GM18867 (cell line): ENCODE measurements around the gene EXOC3L4.

Source experiments
- ATAC-seq: cut with Tn5 transposase; IDR thresholded peaks from one replicate; pipeline ENCODE4 v1.9.1; 2021; ENCODE audit warnings: mild to moderate bottlenecking, moderate library complexity; ENCODE audit not compliant: unreplicated experiment

Gene EXOC3L4

DNA sequence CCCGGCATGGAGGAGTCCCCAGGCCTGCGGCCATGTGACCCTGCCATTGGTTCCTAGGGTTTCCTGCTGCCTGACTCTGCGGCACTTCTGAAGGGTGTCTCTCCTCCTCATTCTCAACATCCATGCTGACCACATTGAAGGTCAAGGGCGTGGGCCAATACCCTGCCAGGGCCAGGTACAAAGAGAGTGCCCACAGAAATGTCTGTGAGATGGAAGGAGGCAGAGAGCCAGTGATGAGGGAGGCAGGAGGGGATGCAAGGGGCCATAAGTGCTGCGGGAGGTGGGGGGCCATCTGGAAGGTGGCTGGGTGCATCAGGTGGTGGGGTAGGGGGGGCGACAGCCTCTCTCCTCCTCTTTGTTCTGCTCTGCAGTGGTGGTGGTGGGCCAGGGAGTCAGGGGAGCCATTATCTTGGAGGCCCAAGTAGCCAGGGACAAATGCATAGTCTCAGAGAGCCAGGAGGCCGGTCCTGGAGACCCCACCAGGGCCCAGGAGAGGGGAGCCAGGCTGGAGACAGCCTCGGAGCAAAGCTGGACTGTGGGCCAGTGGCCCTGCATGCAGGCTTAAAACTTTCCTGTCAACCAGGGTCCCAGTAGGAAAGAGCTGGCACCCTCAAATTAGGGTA is 24.2 kb upstream of the EXOC3L4 start:
- no peak for ATAC-seq

DNA sequence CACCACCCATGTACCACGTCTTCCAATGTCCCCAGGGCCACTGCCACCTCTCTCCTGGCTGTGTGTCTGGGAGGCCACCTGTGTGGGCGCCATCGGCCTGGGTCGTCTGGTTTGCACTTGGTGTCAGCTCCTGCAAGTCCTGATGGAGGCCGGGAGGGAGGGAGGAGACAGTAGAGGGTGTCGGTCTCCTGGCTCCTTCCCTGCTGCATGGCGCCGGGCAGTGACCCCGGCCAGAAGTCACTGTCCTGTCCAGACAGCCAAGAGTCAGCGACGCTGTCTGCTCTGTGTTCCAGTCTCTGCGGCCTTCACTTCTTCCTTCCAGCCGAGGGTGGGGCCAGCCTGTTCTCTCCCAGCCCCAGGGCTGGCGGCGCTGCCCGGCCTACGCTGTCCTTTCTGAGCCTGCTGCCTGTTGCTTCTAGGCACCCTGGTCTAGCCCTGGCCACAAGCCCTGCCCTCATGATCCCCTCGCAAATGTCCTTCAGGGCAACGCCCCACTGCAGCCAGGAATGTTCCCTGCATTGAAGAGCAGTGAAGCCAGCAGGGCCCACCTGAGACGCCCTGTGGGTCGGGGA is 23.5 kb upstream of the EXOC3L4 start:
- ATAC-seq = no peak

DNA sequence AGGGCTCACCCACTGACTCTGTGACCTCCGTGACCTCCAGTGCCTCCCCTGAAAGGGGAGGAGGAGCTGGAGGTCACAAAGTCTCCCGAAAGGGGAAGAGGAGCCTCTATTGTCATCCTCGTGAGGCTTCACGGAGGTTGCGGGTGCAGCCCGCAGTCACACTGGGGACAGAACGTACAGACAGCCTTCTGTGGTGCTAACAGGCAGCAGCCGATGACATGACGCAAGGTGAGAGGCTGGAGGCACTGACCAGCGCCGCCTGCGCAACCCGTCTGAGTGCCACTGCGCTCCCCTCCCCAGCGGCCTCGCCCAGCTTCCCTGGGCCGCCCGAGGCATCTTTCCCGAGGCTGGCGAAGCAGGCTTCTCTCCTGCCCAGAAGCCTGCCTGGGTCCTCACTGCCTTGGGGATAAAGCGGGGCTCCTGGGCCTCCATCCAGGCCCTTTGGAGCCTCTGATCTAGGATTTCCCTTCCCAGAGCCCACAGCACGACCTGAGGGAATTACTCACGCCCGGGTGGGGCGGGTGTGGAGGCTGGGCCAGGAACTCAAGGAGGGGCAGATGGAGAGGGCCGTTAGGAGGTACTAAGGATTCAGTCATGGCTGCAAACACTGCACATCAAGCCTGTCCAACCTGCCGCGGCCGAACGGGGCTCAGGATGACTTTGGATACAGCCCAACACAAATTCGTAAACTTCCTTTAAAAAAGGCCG is 22.8 kb upstream of the EXOC3L4 start:
- no peak for ATAC-seq

DNA sequence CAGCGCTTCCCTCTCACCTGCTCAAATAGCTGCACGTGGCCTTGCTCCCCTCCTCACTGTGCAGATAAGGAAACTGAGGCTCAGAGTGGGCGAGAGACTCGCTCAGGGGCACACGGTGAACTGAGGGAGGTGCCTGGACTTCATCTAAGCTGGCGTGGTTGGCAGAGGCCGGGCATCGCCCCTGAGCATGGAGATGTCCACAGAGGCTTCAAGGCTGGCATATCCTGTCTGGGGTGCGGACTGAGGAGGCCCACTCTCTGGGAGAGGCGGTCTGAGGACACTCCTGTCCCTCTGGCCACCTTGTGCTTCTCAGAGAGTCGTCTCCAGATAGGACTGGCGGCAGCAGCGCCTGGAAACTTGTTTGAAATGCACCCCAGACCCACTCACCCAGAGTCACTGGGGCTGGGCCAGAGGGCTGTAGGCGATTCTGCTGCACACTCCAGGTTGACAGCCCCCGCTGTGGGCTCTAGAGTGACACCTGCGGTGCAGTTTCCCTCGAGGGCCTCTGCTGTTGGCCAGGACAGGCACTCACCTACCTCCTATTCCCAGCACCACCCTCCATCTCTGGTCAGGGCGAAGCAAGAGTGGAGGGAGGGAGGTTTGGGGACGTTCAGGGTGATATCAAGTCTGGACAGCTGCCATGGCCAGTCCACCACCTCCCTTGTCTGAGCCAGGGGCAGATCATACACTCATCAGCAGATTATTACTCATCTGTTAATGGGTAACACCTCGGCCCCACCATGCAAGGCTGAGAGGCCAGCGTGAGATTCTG is 21.7 kb upstream of the EXOC3L4 start:
- ATAC-seq = no peak

DNA sequence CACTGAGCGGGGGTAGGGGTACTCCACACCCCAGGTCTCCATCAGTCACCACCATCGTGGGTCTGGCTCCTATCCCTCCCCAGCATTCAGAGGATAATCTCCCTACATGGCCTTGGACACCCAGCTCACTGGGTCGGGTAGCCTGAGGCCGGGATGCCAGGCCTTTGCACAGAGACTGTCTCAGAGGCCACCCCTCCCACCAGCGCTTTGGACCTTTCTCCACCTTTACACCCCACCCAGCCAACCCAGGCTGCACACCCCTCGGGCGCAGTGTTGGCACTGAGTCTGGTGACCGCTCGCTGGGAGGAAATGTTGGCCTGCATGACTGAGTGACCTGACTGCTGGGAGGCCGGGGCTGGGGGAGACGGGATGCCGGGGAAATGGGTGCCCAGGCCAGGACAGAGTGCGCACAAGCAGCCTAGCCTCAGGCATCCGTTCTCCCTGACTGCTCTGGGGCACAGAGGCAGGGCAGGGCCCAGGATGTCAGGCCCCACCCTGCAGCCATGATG is 21.1 kb upstream of the EXOC3L4 start:
- ATAC-seq = no peak

DNA sequence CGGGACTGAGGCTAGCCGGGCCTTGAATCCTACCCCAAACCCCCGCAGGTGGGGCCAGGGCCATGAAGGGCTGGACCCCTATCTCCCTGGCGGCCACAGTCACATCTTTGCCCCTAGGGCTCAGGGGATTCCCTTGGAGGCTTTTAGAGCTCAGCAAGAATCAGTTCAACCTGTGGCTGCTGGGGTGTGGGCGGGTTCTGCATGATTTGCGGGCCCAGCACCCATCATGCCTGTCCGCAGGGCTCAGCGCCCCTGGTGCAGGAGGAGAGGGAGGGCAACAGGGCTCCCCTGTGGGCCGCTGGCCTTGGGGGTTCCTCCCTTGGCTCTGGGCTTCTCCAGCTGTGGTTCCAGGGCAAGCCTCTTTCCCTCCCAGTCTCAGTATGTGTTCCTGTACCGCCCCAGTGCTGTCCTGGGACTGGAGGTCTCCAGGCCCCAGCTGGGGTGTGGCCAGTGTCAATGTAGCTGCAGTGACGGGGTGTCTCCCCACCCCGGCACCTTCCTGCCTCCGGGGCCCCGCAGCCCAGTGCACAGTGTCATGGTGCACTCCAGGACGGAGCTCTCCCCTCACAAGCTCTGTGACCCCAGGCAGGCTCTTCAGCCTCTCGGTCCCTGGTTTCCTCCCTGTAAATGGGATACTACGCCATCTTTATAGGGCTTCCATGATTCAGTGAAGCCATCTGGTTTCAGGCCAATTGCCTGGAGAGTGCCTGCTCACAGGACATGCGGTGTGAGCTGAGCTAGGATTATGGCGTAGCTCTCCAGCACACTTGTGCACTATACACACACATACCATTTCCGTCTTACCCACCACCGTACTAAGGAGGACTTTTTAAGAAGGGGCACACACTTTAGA is 20.4 kb upstream of the EXOC3L4 start:
- no peak for ATAC-seq

DNA sequence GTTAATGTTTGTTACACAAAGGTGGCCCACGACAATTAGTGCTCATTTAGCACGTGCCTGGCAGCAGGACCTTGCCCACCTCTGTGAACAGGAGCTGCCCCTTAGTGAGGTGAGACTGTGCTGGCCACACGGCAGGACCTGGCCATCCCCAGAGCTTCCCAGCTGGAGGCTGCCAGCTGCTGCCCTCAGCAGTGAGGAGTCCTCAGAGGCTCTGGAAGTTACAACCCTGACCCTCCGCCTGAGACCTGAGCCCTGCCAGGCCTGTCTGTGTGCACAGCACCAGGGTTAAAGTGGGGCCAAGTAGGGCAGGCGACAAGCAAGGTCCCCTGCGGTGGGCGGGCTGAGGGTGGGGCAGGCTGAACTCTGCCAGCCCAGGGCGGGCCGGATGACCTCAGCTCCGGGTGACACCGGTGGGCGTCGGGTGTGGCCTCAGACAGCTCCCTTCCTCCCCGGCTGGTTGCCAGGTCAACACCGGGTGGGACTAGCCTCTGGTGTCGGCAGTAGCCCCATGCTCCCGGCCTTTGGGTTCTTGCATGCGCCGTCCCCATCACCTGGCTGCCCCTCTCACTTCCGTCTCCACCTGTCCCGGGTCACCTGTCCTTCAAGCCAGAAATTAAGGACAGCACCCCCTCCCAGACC is 19.7 kb upstream of the EXOC3L4 start:
- no peak for ATAC-seq

DNA sequence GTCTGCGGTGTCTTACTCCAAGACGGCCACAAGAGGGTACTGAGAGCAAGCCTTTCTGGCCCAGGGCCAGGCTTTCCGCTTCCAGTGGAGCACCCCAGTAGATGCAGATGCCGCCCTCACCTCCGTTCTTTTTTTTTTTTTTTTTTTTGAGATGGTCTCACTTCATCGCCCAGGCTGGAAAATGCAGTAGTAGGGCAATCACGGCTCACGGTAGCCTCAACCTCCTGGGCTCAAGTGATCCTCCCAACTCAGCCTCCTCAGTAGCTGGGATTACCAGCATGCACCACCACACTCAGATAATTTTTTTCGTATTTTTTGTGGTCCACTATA is 16.1 kb upstream of the EXOC3L4 start:
- peak; percentile 54 for ATAC-seq

DNA sequence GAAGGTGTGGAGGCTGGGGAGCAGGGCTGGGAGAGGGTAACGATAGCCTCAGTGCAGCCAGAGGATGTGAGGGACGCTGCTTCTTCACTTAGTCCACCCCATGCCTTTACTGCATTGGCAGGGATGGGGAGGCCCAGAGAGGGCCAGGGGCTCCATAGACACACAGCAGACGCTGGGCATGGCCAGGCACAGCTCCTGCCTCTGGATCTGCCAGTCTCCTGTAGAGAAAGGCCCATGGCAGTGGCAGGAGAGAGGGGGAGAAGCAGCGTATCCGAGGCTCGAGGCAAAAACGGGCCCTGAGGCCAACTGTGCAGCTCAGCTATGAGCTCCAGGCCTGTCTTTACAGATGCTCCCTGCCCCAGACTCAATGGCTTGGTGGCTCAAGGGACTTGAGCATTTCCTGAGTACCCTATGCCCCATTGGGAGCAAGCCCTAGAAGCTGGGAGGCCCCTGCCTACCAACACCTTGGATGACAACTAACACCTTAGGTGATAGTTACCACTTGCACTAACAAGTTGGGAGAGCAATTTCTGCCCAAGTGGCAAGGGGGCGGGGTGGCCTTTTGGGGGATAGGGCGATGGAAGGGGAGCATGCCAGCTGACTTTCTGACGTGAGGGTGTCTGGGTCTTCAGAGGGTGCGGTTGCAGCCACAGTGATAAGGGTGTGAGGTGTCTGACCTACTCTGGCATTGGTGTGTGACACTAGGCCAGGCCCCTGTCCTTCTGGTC is 15.5 kb upstream of the EXOC3L4 start:
- ATAC-seq = no peak

DNA sequence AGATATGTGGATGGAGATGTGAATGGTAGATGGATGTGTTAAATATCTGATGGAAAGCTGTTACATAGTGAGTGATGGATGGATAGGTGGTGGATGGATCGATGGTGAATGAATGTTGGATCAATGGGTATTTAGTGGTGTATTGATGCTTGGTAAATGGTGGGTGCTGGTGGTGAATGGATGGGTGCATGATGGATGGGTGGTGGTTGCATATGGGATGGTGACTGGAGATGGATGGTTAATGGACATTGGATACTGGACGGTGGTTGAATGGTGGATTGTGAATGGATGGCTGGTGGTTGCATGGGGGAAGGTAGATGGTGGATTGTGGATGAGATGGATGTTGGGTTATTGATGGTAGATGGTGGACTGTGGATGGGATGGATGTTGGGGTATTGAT is 12.6 kb upstream of the EXOC3L4 start:
- no peak for ATAC-seq

DNA sequence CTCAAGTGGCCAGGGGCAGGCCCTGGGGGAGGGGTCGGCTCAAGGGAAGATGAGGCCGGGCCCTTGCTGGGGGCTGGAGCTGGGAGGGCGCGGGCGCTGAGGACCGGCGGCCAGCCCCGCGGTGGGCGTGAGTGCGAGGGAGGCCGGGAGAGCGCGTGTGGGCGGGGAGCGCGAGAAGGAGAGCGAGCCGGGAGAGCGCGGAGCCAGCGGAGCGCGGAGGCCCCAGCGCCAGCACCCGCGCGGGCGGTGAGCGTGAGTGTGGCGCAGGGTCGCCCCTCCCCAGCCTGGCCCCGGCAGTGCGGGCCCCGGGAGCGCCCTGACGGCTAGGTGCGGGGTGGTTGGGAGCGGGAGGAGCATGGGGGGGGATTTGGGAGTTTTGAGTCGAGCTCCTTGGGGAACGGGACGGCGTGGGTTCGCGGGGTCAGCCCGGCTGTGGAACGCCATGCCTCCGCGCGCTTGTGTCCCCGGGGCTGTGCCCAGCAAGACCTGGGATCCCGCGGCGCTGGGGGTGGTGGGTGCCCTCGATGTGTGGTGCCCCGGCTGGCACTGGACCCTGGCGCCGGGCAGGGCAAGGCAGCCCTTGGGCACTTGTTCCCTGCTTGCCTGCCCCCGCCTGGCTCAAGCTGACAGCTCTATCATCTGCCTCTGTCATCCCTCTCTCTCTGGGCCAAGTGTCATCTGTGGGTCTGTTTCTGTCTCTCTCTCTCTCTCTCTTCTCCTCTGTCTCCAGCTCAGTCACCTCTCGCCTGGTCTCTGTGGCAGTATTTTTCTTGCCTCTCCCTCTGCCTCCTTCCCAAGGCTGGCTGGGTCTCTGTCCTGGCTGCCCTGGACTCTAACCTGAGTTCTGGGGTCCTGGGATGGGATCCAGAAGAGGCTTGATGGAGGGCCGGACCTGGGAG is 10.3 kb upstream of the EXOC3L4 start, which contains the start of gene LBHD2:
TSS of gene LBHD2 (plus strand) at position 190 of the 899 bp plus-strand sequence. CDS start 1,803 bp downstream, outside the sequence.
- ATAC-seq = no peak

DNA sequence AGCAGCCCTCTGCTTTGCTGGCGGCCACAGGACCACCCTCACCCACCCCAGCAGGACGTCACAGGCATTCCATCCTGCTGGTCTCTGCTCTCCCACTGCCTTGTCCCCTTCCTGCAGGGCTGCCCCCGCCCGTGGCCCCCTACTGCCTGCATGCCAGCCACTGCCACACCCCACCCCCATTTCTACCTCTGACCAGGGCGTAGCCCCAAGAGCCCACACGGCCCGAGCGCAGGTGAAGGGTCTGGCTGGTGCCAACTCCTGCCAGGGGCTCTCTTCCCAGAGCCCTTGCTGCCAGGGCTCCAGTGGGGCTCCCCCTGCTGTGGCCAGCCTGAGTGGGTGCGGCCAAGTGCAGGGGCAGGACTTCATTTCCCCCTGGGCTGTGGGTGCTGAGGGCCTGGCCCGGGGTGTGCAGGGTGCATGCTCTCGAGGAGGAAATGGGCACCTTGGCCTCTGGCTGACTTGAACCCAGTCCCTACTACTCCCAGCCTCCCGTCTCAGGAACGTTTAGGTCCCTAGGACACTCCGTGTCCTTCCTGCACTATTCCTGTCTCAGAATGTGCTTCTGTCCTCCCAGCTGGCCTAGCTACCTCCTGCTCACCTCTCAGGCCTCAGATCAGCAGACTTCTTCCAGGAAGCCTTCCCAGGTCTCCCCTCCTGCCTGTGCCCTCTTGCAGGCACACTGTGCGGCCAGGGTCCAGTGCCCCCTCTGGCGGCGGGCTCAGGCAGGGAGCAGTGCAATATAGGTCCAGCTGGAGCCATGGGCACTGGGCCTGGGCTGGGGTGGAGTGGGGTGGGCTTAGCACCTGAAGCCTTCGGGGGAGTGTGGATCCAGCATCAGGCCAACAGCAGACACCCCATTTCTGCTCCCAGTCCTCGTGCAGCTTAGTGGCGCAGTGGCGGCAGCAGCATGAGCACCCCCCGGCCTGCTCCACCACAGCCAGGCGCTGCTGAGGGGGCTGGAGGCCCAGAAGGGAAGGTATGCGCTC is 9.1 kb upstream of the EXOC3L4 start:
- ATAC-seq = no peak

DNA sequence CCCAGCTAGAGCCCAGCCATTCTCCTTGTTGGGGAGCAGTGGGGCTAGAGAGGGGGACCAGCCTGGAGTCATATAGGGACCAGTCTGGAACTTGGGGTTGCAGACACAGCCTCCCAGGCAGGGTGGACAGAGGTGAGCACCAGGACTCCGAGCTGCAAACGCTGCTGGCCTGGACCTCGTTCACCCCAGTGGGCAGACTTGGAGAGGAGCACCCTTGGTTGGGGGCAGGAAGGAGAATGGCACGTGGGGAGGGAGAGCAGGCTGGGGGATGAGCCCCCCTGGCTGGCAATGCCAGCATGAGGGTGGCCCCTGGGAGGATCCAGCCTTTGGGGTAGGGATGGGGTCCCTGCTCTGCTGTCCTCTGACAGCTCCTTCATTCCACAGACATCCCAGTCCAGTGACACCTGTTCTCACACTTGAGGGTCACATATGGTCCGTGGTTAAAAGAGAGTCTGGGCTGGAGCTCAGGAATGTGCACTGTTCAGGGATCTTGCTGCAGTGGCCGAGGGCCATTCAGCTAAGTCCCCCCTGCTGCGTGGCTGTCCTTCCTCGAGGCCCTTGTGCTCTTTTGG is 7.7 kb upstream of the EXOC3L4 start:
- no peak for ATAC-seq

DNA sequence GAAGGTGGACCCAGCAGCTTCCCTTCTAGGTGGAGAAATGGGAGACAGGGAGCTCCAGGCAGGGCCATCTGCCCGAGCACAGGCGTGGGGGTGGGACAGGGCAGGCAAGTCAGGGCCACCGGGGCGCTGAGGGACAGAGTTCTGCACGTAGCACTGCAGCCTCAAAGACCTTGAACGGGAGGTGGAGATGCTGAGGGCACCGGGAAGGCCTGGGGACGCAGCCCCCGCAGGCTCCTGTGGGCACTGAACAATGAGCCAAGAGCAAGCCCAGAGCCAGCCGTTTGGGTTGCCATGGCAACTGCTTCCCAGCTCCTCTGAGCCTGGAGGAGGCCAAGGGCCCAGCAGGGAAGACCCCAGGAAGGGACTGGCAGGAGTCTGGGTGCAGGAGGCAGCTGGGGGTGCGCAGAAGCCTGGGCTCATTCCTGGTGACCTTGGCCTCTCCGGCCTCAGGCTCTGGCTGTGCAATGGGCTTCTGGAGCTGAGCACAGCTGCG is 7.1 kb upstream of the EXOC3L4 start:
- ATAC-seq = no peak

DNA sequence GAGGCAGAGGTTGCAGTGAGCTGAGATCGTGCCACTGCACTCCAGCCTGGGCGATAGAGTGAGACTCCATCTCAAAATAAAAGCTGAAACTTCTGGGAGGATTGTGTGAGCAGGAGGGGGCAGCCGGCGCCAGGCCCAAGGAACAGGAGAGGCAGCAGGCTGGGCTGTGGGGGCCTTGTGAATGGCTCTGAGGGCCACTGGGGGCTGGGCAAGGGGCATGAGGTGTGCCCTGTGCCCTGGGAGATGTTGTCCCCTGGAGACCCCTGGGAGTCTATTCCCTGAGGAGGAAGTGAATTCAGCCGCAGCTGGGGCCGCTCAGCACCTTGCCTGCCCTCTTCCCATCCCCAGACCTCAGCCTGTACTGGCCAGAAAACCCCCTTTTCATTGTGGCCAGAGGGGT is 5.6 kb upstream of the EXOC3L4 start:
- no peak for ATAC-seq

DNA sequence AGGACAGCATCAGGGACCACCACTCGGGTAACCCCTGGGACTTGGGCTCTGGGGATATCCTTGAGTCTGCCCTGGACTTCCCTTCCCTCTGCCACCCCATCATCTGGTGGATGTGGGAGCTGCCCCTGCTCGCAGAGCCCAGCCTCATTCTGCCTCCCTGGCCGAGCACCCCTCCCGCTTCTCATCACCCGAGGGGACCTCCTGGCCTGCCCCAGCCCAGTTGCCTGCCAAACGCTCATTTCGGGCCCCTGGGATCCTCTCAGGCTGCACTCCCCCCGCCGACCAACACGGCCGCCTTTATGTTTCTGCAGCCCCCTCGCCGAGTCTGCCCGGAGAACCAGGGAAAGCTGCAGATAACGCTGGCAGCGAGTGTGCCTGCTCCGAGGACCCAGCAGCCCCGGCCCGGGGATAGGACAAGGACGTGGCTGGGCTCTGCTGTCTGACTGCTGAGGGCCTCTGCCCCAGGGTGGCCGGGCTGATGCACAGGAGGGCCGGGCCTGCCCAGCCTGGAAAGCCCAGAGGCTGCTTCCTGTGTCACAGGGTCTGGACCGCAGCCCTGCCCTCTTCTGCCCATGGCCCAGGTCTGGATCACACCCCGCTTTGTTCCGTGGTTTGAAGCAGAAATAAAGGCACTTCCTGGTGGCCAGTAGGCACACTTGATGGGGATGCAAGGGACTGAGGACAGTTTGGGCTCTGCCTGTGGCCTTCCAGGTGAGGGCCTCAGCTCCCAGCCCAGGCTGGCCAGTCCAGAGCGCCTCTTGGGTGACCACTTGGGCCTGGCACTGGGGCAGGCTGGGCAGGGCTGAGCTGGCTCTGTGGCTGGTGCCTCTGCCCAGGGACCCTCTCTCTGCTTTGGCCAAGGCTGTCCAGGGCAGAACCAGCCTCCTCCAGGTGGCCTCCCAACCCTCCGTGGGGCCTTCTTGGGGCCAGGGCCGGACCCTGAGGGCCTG is 4.9 kb upstream of the EXOC3L4 start:
- no peak for ATAC-seq
